GM23248 (cell line): ENCODE data around the gene ERCC1.

Experiments
- EZH2 ChIP-seq: fragments of 200-600 bp; sonication (generic); IDR thresholded peaks from 2 replicates; pipeline ENCODE4 v1.6.1; 2018; ENCODE audit warnings: antibody characterized with exemption, mild to moderate bottlenecking; ENCODE audit not compliant: insufficient read depth, poor library complexity, severe bottlenecking
- EZH2phosphoT487 ChIP-seq: fragments of 200-600 bp; sonication (generic); IDR thresholded peaks from 2 replicates; pipeline ENCODE4 v1.6.1; 2018; ENCODE audit warnings: antibody characterized with exemption, moderate library complexity, mild to moderate bottlenecking, low read depth; ENCODE audit not compliant: insufficient read depth

DNA sequence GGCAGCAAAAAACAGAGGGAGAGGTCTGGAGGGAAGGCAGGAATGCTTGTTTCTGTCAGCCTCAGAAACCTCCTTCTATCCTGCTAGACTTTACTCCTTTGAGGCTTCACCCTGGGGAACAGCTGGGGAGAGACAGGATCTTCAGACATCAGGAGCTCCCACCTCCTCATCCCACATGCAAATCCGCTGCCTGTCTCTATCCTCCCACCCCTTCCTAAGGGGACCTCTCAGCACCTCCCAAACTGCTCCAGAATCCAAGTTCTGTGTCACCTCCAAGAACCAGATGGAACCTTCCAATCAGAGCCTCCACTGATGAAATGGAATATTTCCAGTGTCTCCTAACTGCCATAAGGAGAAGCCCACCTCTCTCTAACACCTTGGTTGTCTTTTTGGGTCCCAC is 43.6 kb downstream of the ERCC1 start:
- TF ChIP-seq EZH2phosphoT487 (no peak), EZH2 (no peak)
